GM19238 (cell line): Measurements from ENCODE around the gene ST8SIA5.

Experiments used
- DNase-seq: peaks from one replicate; pipeline ENCODE4 v3.0.0; 2011; ENCODE audit warnings: low spot score; ENCODE audit not compliant: insufficient read length

Gene ST8SIA5

GRCh38 chr18:46672062-46672970, 84.5 kb downstream of the ST8SIA5 start:
- DNase-seq: no peak

- no peak for DNase-seq
Observed at GRCh38 chr18:46668694-46669093, 88.2 kb downstream of the ST8SIA5 start.

GRCh38 chr18:46668135-46668534, 88.7 kb downstream of the ST8SIA5 start:
- DNase-seq: no peak

GRCh38 chr18:46663539-46663938, 93.3 kb downstream of the ST8SIA5 start:
- no peak for DNase-seq

GRCh38 chr18:46660957-46661749, 95.7 kb downstream of the ST8SIA5 start:
- no peak for DNase-seq

- no peak for DNase-seq
Observed at GRCh38 chr18:46659484-46659883, 97.4 kb downstream of the ST8SIA5 start.

GRCh38 chr18:46657115-46657955, 99.5 kb downstream of the ST8SIA5 start, which contains the start of gene LOXHD1:
Gene LOXHD1 (minus strand): TSS chr18:46657220. CDS start chr18:46657033, 187 bp downstream.
- no peak for DNase-seq

- DNase-seq: no peak
Observed at GRCh38 chr18:46656326-46657114, 100.3 kb downstream of the ST8SIA5 start.

GRCh38 chr18:46652372-46652771, 104.5 kb downstream of the ST8SIA5 start:
- no peak for DNase-seq

- no peak for DNase-seq
Observed at GRCh38 chr18:46650681-46651080, 106.2 kb downstream of the ST8SIA5 start.

GRCh38 chr18:46649071-46649862, 107.6 kb downstream of the ST8SIA5 start:
- DNase-seq: no peak

- no peak for DNase-seq
Observed at GRCh38 chr18:46646468-46646867, 110.4 kb downstream of the ST8SIA5 start.

- DNase-seq: no peak
Observed at GRCh38 chr18:46642561-46642960, 114.3 kb downstream of the ST8SIA5 start.

GRCh38 chr18:46641917-46642316, 114.9 kb downstream of the ST8SIA5 start:
- DNase-seq: no peak

- DNase-seq: no peak
Observed at GRCh38 chr18:46639386-46639785, 117.5 kb downstream of the ST8SIA5 start.

GRCh38 chr18:46636040-46636630, 120.7 kb downstream of the ST8SIA5 start:
- DNase-seq: no peak

GRCh38 chr18:46632401-46633071, 124.3 kb downstream of the ST8SIA5 start:
- no peak for DNase-seq

GRCh38 chr18:46630991-46631390, 125.9 kb downstream of the ST8SIA5 start:
- no peak for DNase-seq

- DNase-seq: no peak
Observed at GRCh38 chr18:46630160-46630559, 126.7 kb downstream of the ST8SIA5 start.
